GM19239 (cell line): Measurements from ENCODE around the gene CEP170.
A peak's percentile ranks its signal among the peaks of the same experiment; 100 is the strongest.
"Not testable (repeated sequence)": the region's sequence is repeated elsewhere in the genome, so short reads cannot be mapped to it uniquely, and the experiment has no call there.

ENCODE experiments used
- DNase-seq: peaks from one replicate; pipeline ENCODE4 v3.0.0; 2011; ENCODE audit warnings: low spot score; ENCODE audit not compliant: insufficient read length
- FAIRE-seq: peaks from 2 replicates; lab custom pipeline; 2011; peaks lifted over from hg19 to GRCh38; lab: Jason Lieb, UNC

CEP170 gene

GRCh38 chr1:243186201-243186995 lies 68.7 kb downstream of the CEP170 start:
- FAIRE-seq, DNase-seq: not testable (repeated sequence)

- not testable (repeated sequence) for DNase-seq, FAIRE-seq
Measured at GRCh38 chr1:243184787-243185186, 70.3 kb downstream of the CEP170 start.

- DNase-seq, FAIRE-seq: not testable (repeated sequence)
Measured at GRCh38 chr1:243183661-243184060, 71.4 kb downstream of the CEP170 start.

- not testable (repeated sequence) for FAIRE-seq, DNase-seq
Measured at GRCh38 chr1:243183176-243183575, 71.9 kb downstream of the CEP170 start.

GRCh38 chr1:243179720-243180119 lies 75.4 kb downstream of the CEP170 start:
- DNase-seq (no peak), FAIRE-seq (no peak)

- not testable (repeated sequence) for DNase-seq, FAIRE-seq
Measured at GRCh38 chr1:243177792-243178191, 77.3 kb downstream of the CEP170 start.

- not testable (repeated sequence) for DNase-seq
- peak; percentile 66 for FAIRE-seq
Measured at GRCh38 chr1:243173758-243174369, 81.2 kb downstream of the CEP170 start.

GRCh38 chr1:243164911-243165310 lies 90.2 kb downstream of the CEP170 start:
- FAIRE-seq, DNase-seq: not testable (repeated sequence)

GRCh38 chr1:243150906-243151305 lies 104.2 kb downstream of the CEP170 start:
- not testable (repeated sequence) for FAIRE-seq, DNase-seq

- not testable (repeated sequence) for DNase-seq, FAIRE-seq
Measured at GRCh38 chr1:243149120-243149519, 106.0 kb downstream of the CEP170 start.

GRCh38 chr1:243147351-243147750 lies 107.7 kb downstream of the CEP170 start:
- FAIRE-seq: peak; percentile 59
- DNase-seq: not testable (repeated sequence)

GRCh38 chr1:243140498-243140897 lies 114.6 kb downstream of the CEP170 start:
- not testable (repeated sequence) for DNase-seq, FAIRE-seq

GRCh38 chr1:243122876-243123409 lies 132.1 kb downstream of the CEP170 start:
- FAIRE-seq, DNase-seq: not testable (repeated sequence)

- not testable (repeated sequence) for DNase-seq, FAIRE-seq
Measured at GRCh38 chr1:243121939-243122338, 133.1 kb downstream of the CEP170 start.

GRCh38 chr1:243118601-243119322 lies 136.3 kb downstream of the CEP170 start:
- DNase-seq, FAIRE-seq: not testable (repeated sequence)

GRCh38 chr1:243116187-243116586 lies 138.9 kb downstream of the CEP170 start:
- DNase-seq, FAIRE-seq: not testable (repeated sequence)

GRCh38 chr1:243114769-243115168 lies 140.3 kb downstream of the CEP170 start:
- not testable (repeated sequence) for FAIRE-seq, DNase-seq

GRCh38 chr1:243114059-243114713 lies 140.9 kb downstream of the CEP170 start:
- peak; percentile 53 for FAIRE-seq
- not testable (repeated sequence) for DNase-seq

GRCh38 chr1:243107171-243107570 lies 147.9 kb downstream of the CEP170 start:
- FAIRE-seq, DNase-seq: not testable (repeated sequence)
